Fibroblast of gingiva (primary cell): ENCODE results near the gene GAREM2.

Experiments
- DNase-seq: peaks from one replicate; pipeline ENCODE4 v3.0.0-alpha.2; 2011; ENCODE audit warnings: low read depth

The GAREM2 gene

DNA sequence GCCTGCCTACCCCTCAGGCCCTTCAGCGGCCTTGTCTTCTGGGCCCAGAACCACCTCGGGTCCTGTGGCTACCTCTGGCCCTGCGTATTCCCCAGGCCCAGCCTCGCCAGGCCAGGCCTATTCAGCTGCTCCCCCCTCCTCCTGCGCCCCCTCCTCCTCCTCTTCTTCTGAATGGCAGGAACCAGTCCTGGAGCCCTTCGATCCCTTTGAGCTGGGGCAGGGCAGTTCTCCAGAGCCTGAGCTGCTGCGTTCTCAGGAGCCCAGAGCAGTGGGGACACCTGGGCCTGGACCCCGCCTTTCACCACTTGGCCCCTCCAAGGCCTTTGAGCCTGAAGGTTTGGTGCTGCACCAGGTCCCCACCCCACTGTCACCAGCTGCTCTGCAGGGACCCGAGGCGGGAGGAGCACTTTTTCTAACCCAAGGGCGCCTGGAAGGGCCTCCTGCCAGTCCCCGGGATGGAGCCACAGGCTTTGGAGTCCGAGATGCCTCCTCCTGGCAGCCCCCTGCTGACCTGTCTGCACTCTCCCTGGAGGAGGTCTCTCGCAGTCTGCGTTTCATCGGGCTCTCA is 14.7 kb downstream of the GAREM2 start:
- no peak for DNase-seq

DNA sequence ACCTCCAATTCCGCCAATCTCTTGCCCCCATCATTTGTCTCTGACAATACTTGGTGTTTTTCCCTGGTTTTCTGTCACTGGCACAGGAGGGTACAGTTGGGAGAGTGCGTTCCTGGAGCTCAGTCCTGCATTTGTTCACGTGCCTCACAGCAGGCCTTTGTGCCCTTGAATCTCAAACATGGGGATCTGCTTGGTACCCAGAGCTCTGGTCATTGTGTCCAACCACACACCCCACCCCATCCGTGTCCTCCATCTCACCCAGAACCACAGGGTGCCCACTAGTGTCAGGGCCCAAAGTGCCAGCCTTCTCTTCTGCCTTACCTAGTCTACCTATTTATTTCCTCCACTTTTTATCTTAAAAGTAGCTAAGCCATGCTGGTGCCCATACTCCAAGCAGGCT is 16.2 kb downstream of the GAREM2 start:
- no peak for DNase-seq

DNA sequence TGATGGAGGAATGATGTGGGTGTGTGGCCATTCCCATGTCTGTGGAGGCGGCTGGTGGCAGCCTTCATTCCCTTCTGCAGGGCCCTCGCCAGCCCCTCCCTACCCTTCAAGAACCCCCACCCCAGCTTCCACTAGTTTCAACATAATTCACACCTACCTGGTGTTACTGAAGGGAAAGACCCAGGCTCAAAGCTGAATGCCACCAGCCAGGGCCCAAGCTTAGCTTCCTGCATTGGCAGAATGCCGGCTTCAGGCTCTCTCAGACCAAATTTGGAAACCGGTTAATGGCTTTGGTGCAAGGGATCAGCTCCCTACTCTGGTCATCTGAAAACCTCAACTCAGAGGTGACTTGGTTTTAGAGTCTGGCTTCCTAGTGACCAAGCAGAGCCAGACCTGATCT is 16.9 kb downstream of the GAREM2 start:
- DNase-seq: no peak

DNA sequence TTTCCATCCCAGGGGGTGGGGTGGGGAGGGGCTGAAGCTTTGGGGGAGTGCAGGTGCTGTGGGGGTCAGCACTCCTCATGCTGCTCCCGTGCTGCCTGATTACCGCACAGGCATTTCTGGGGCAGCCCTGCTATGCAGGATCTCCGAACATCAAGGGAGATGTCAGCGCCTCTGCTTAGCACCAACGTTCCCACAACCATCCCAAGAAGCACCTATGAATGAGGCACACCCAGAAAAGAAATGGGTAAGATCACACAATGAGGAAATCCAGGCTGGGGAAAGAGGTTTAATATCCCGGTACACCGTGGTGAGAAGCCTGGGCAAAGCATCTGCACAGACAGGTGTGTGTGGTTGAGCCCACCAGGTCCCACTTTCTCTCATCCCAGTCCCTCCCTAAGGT is 17.5 kb downstream of the GAREM2 start:
- DNase-seq: no peak

DNA sequence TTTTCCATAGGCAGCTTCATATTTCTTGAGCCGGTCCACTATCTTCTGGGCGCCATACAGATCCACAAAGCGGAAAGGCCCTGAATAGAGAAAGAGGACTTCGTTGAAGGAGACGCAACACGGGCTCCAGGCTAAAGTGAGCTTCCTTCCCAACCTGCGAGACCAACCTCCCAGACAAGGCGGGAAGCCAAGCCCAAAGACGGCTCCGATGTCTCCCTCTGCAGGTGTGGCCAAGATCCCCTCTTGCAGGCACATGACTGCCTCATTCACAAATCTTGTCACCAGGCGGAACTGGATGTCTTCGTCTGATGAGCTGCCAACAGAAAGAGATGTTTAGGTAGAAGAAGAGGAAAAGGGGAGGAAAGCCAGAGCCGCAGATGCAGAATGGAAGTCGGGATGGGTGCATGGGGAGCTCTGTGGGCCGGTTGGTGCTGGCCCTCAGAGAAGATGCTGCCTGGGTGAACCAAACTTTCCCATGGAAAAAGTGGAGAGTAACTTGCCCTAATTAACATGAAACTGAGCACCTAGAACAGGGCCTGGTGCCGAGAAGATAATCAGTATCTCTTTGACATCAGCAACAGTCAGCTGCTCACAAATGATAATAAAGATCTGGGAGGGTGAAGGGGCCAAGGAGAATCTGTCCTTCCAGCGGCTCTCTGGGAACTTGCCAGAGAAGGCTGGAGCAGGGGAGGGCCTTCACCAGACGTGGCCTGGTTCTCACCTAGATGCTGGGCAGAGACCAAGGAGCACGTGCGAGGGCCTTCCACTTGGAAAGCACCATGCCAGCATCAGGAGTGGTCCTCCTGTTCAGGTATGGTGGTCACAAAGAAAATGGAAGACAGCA is 18.6 kb downstream of the GAREM2 start:
- DNase-seq: no peak

DNA sequence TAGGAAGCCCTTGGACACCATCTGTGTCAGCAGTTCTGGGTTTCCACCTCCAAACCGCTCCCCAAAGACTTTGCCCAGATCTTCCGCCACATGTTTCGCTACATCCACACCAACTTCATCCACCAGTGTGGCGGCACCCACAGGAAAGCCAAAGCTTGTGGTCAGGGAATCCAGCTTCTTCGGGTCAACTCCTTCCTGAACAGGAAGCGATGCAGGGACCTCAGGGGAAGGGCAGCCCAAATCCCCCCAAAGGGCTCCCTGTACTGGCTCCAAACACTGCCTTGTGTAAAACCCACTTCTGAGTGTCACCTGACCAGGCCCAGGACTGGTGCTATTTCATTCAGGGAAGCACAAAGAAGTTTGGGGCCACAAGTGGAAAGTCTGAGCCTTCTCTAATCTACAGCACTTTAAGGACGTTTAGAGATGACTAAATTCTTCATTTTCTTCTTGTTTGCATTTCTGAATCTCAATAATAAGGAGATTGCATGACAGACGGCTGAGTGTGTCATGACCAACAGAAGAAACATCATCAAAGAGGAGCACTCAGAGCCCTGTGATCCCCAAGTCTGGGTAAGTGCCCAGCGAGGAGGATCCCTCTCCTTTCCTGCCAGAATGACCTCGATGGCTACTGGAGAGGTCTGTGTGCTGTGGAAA is 20.8 kb downstream of the GAREM2 start:
- no peak for DNase-seq

DNA sequence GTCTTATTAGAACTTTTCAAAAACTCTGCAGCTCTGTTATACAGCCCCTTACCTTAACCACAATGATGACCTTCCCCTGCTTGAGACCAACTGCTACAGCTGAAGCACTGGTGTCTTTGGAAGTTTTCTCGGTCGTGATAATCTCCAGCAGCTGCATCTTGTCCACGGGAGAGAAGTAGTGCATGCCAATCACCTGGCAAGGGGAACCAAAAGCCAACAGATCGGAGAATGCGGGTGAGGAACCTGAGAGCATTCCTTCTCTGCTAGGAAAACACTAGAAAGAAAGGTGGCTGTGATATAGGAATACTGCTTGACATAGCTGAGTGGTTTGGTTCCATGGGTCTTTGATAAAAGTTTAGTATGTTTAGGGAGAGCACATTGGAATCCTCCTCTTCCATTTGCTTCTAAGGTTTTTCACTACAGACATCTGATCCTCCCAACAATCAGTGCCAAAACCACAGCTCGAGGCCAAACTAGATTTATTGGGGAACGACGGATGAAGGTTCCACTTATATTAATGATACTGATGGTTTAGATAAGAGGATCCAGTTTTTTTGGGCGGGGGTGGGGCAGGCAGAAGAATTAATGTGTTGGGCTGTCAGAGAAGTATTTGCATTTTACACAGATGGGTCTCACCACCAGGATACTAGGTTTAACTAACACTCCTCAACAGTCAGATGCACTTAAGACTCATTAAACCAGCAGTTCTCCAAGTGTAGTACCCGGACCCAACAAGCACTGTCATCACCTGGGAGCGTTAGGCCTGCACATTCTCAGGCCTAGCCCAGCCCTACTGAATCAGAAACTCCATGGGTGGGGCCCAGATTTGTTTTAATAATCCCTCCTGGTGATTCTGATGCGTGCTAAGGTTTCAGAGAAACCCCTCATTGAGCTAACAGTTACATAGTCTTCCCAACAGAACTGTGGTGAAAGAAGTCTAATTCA is 22.4 kb downstream of the GAREM2 start:
- DNase-seq: no peak

DNA sequence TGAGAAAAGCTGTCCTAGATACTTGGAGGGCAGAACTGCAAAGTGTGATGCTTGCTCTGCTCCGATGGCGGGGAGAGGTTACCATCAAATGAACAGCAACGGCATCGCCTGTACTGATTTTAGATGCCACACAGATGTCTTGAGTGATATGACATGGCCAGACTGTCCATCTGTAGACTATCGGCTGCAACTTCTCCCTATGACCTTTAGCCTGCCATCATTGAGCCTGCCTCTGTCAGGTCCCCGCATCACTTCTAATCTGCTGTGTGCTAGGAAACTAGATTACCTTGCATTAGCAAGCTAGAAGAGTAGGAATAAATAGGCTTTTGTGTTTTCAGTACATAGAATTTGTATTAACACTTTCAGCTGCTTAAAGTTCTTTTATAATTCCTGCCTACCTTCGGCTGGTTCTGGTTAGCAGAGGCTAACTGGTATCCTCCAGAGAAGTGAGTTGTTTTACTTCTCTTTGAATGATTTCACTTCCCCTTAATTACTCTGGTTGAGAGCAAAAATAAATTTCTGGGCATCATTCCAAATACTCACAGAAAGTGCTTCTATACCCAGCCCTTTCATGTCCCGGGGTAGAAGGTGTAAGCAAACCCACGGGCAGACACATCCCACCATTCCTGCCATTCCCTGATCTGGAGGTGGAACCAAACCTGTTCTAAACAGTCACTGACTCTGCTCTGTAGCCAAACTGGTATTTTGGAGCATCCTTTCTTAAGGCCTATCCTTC is 24.0 kb downstream of the GAREM2 start:
- no peak for DNase-seq

DNA sequence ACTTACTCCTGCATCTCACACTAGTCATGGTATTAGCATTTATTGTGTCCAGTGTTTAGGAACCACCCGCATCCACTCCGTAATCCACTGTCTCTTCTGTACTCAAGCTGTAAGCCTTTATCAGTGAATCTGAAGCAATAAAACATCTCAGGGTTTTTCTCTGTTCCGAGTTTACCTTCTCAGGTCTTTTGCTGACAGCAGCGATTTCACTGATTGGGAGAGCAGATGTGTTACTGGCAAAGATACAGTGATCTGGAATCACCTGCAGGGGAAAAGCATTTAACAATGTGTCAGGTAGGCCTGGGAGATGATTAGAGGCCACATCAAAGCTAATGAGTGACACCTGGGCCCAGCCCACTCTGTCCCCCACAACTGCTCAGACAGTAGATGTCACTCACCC is 24.6 kb downstream of the GAREM2 start:
- DNase-seq: no peak

DNA sequence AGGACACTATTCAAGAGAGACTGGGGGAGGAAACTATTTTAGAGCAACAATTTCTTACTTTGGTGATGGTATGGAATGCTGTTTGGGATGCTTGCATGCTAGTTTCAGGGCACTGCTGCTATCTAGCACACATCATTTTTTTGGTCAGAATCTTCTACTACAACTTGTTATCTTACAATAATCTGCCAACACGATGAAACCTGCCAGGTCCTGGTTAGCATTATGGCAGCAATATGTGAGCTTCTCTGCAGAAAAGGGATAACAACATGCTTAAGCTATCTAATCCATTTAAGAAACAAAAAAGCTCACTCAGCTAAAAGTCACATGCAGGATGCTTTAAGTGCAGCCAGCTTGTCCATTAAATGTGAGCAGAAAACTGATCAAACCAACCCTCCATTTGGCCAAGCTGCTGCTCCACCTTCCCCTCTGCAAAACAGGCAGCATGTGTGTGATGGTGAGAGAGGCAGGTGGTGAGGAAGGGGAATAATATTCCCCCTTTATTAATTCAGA is 30.1 kb downstream of the GAREM2 start:
- no peak for DNase-seq

DNA sequence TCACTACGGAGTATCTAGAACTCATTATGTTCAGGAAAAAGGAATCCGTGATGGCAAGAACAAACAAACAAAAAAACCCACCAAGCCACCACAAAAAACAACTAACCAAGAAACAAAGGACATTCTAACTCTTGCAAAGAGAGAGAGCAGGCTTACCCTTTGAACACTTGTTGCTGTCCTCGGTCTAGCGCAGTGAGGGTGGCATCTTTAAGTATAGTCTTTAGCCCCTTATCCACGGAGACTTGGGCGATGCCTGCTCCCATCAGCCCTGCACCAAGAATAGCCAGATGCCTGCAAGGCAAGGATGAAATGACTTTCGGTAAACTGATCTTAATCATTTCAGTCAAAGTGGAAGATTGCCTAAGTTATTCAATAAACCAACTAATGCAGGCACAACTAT is 31.0 kb downstream of the GAREM2 start:
- no peak for DNase-seq

DNA sequence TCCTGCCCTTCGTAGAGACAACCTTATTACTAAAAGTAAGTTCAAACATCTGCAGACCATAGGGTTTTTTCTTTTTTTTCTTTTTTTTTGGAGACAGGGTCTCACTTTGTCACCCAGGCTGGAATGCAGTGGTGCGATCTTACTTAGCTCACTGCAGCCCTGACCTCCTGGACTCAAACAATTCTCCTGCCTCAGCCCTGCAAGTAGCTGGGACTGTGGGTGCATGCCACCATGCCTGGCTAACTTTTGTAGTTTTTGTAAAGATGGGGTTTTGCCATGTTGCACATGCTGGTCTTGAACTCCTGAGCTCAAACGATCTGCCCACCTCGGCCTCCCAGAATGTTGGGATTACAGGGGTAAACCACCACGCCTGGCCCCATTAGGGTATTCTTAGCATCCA is 39.1 kb downstream of the GAREM2 start:
- DNase-seq: no peak

DNA sequence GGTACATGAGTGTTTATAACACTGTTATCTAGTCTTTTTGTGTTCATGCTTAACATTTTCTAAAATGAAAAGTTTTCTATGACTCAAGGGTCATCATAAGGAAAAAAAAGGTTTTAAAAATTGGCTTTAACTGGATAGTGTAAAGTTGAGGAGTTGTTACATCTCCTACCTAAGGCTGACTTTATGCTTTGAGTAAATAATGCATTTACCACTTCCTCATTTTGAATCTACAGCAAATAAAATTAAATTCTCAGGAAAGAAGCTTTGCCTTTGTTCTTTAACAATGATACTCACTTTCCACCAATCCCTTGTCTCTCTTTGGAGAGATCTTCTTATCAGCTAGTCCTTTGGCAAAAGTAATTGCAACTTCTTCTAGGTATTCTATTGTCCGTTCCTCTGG is 41.9 kb downstream of the GAREM2 start:
- no peak for DNase-seq

DNA sequence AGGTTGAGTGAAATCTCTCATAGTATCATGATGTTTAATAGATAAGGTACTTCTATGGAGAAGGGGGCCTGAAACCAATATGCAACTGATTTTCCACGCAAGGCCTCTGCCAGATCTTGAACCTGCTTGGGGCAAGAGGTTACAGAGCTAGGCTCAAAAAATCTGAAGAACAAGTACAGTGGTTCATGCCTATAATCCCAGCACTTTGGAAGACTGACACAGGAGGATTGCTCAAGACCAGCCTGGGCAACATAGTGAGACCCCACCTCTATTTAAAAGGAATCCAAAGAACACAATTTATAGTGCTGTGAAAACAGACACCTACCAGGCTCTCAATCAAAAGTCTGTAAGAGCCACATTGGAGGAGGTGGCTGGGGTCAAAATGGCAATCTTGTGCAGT is 42.9 kb downstream of the GAREM2 start:
- no peak for DNase-seq

DNA sequence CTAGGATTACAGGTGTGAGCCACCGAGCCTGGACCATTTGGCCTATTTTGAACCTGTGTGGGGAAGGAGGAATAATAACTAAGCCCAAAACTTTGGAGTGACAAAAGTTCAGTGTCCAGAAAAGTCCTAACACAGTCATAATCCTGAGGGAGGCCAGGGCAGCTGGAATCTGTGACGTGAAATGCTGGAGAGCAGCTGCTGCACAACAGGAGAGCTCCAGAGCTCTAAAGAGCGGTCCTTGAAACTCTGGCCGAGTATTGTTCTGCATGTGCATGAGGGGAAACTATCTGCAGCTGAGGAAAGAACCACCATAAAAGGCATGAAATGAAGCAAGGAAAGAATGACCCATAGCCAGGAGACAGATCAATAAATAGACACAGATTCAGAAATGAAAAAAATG is 43.7 kb downstream of the GAREM2 start:
- no peak for DNase-seq

DNA sequence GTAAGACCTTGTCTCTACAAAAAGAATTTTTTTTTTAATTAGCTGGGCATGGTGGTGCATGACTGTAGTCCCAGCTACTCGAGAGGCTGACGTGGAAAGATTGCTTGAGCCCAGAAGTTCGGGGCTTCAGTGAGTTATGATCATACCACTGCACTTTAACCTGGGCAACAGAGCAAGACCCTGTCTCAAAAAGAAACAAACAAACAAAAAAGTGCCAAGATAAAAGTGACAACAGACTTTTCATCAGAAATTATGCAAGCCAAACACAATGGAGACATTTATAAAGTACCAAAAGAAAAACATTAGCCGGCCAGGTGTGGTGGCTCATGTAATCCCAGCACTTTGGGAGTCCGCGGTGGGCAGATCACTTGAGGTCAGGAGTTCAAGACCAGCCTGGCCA is 44.8 kb downstream of the GAREM2 start:
- DNase-seq: no peak

DNA sequence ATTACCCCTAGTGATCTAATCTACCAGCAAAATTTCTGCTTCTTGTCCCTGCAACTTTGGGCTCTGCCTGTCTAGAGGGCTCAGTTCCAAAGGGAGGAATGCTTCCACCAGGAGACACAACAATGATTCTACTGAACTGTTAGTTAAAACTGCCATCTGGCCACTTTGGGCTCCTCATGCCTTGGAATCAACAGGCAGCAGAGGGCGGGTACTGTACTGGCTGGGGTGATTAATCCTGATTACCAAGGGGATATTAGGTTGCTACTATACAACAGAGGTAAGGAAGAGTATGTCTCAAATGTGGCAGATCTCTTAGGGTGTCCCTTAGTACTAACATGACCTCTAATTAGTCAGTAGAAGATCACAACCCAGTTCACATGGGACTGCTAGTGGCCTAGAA is 50.1 kb downstream of the GAREM2 start:
- no peak for DNase-seq

DNA sequence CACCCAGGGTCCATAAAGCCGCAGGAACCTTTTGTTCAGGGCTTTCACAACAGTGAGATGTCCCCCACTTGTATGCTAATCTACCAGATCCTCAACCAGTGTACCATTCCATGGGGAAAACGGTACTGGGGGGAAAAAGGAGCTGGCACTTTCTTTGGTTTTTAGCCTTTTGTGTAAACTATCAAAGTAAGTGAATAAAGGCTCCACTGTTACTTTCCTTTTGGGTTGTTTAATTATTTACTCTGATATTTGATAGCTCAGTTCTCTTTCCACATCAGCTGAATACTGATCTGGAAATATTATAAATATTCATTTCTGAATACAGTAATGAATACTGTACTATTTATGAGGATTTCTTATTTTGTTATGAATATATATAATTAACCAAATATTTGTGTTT is 51.2 kb downstream of the GAREM2 start:
- DNase-seq: no peak

DNA sequence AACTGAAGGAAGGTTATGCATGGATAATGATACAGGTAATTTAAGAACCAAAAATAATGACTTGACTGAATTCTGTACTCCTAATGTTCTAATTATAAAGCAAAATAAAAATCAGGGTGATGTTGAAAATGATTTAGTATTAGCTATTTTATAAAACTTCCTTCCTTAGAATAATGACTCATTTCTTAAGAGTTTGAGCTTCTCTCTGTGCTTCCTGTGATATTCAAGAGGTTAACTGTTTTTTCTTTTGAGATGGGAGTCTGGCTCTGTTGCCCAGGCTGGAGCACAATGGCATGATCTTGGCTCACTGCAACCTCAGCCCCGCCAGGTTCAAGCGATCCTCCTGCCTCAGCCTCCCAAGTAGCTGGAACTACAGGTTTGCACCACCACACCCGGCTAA is 56.7 kb downstream of the GAREM2 start:
- no peak for DNase-seq

DNA sequence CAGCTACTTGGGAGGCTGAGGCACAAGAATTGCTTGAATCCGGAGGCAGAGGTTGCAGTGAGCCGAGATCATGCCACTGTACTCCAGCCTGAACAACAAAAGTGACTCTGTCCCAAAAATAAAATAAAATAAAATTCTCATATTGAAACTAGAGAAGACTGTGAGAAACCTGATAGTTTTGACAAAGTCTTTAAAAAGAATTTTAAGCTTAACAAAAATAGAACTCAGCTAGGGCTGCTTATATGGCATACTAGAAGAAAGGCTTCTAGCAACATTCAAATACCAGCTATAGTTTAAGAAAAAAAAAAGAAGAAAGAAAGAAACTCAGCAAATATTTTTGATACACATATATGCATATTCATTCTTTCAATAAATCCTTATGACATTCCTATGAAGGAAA is 57.9 kb downstream of the GAREM2 start:
- no peak for DNase-seq

DNA sequence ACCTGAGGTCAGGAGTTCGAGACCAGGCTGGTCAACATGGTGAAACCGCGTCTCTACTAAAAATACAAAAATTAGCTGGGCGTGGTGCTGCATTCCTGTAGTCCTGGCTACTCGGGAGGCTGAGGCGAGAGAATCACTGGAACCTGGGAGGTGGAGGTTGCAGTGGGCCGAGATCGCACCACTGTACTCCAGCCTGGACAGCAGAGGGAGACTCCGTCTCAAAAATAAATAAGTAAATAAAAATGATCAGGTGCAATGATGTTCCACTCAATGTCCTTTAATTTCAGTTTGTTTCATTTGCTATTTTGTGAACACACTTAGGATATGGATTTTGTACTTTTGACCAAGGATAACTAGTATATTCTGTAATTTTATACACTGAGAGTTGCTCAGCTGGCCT is 62.2 kb downstream of the GAREM2 start:
- no peak for DNase-seq

DNA sequence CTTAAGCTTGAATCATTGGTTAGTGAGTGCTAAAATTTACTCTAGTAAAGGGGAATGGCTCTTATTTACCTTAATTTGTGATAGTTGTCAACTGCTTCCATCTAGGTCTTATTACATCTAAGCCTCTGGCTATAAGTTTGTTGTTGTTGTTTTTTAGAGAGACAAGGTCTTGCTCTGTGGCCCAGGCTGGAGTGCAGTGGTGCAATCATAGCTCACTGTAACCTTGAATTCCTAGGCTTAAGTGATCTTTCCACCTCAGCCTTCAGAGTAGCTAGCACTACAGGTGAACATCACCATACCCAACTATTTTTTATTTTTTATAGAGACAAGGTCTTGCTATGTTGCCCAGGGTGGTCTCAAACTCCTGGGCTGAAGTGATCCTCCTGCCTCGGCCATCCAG is 65.0 kb downstream of the GAREM2 start:
- DNase-seq: no peak
